ENCODE results near the gene ZNF77.

ZNF77 gene

DNA sequence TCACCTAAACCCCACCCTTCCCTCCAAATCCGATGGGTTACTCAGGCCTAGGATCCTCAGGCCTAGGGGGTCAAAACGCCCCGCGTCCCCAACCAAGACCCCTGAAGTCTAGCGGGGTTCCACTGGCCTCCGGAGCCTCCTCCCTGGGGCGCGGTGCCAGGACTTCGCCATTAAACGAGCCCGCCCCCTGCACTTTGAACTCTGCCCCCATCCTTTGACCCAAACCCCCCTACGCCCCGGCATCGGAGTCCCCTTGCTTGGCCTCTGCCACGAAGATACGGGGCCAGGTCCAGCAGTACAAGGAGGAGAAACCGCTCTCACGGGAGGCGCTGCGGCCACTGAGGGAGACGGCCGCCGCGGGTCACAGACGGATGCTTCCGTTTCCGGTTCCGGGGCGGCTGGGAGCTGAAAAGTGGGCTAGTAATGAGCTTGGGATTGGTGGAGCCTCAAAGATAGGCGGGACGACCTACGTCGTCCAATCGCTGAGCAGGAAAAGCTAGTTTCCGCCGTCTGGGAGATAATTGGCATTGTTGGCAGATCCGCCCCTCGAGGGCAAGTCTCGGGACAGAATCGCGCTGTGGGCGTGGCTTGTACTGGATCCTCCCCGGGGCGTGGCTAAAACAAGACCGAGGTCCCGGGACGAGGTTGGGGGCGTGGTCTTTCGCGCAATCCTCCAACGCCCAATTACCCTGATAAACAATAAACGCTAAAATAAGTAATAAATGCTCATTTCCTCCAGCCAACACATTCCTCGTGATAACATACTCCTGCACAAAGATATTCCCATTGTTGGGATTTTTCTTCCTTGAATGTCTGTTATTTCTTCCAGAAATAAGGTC lies 5.7 kb upstream of the ZNF77 start (continued):
- TF ChIP-seq ZNF274 (IDR thresholded peaks at IDR 0.05; ENCODE audit: low read length) (no peak), ZNF274 (tag by site-specific recombination; IDR thresholded peaks at IDR 0.05; ENCODE audit: borderline replicate concordance) (no peak), TRIM28 (IDR thresholded peaks at IDR 0.05; ENCODE audit: borderline replicate concordance, low read length) (no peak), ZNF223 (tag by site-specific recombination; IDR thresholded peaks at IDR 0.05) (no peak), ZNF555 (tag by site-specific recombination; conservative IDR thresholded peaks at IDR 0.05) (no peak), KLF9 (tag by site-specific recombination; IDR thresholded peaks at IDR 0.05; ENCODE audit: low read depth) (peak; percentile 91), ZNF561 (tag by site-specific recombination; IDR thresholded peaks at IDR 0.05; ENCODE audit: borderline replicate concordance) (peak; percentile 85), KLF16 (tag by site-specific recombination; IDR thresholded peaks at IDR 0.05) (peak; percentile 49; the same call in 1 of the 2 replicates), ZBTB8A (tag by site-specific recombination; IDR thresholded peaks at IDR 0.05) (peak; percentile 13), GLI4 (tag by site-specific recombination; IDR thresholded peaks at IDR 0.05) (peak; percentile 28; the same call in 1 of the 2 replicates), ZNF391 (tag by site-specific recombination; IDR thresholded peaks at IDR 0.05; ENCODE audit: borderline replicate concordance, low read depth) (peak; percentile 65; the same call in 1 of the 2 replicates), ZNF629 (tag by site-specific recombination; IDR thresholded peaks at IDR 0.05) (no peak; the same call in 1 of the 2 replicates), YY1 (tag by site-specific recombination; IDR thresholded peaks at IDR 0.05) (peak; percentile 86), ZNF473 (tag by site-specific recombination; IDR thresholded peaks at IDR 0.05) (no peak), HOXD13 (CRISPR knock-in tag; IDR thresholded peaks at IDR 0.05; ENCODE audit: borderline replicate concordance) (0 out of 2 replicates have a peak, but pooled peaks have one; percentile 68), ZNF623 (tag by site-specific recombination; IDR thresholded peaks at IDR 0.05) (no peak), ZNF585B (tag by site-specific recombination; IDR thresholded peaks at IDR 0.05) (no peak), MZF1 (tag by site-specific recombination; IDR thresholded peaks at IDR 0.05; ENCODE audit: borderline replicate concordance) (no peak), ZNF16 (tag by site-specific recombination; IDR thresholded peaks at IDR 0.05; ENCODE audit: low read depth) (no peak), ZNF404 (tag by site-specific recombination; IDR thresholded peaks at IDR 0.05) (no peak), ZNF174 (tag by site-specific recombination; IDR thresholded peaks at IDR 0.05) (no peak), ZNF114 (tag by site-specific recombination; IDR thresholded peaks at IDR 0.05) (no peak)
- TF ChIP-seq, protein P1, sequence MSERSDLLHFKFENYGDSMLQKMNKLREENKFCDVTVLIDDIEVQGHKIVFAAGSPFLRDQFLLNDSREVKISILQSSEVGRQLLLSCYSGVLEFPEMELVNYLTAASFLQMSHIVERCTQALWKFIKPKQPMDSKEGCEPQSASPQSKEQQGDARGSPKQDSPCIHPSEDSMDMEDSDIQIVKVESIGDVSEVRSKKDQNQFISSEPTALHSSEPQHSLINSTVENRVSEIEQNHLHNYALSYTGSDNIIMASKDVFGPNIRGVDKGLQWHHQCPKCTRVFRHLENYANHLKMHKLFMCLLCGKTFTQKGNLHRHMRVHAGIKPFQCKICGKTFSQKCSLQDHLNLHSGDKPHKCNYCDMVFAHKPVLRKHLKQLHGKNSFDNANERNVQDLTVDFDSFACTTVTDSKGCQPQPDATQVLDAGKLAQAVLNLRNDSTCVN (tag by site-specific recombination; optimal IDR thresholded peaks at IDR 0.05), result peak; percentile 43
- TF ChIP-seq, protein P2, sequence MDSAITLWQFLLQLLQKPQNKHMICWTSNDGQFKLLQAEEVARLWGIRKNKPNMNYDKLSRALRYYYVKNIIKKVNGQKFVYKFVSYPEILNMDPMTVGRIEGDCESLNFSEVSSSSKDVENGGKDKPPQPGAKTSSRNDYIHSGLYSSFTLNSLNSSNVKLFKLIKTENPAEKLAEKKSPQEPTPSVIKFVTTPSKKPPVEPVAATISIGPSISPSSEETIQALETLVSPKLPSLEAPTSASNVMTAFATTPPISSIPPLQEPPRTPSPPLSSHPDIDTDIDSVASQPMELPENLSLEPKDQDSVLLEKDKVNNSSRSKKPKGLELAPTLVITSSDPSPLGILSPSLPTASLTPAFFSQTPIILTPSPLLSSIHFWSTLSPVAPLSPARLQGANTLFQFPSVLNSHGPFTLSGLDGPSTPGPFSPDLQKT (IDR thresholded peaks at IDR 0.05; ENCODE audit: borderline replicate concordance, low read depth, low read length), result peak; percentile 88; the same call in 1 of the 2 replicates
- TF ChIP-seq, protein P3, sequence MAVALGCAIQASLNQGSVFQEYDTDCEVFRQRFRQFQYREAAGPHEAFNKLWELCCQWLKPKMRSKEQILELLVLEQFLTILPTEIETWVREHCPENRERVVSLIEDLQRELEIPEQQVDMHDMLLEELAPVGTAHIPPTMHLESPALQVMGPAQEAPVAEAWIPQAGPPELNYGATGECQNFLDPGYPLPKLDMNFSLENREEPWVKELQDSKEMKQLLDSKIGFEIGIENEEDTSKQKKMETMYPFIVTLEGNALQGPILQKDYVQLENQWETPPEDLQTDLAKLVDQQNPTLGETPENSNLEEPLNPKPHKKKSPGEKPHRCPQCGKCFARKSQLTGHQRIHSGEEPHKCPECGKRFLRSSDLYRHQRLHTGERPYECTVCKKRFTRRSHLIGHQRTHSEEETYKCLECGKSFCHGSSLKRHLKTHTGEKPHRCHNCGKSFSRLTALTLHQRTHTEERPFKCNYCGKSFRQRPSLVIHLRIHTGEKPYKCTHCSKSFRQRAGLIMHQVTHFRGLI (tag by site-specific recombination; IDR thresholded peaks at IDR 0.05), result no peak
- TF ChIP-seq, protein P4, sequence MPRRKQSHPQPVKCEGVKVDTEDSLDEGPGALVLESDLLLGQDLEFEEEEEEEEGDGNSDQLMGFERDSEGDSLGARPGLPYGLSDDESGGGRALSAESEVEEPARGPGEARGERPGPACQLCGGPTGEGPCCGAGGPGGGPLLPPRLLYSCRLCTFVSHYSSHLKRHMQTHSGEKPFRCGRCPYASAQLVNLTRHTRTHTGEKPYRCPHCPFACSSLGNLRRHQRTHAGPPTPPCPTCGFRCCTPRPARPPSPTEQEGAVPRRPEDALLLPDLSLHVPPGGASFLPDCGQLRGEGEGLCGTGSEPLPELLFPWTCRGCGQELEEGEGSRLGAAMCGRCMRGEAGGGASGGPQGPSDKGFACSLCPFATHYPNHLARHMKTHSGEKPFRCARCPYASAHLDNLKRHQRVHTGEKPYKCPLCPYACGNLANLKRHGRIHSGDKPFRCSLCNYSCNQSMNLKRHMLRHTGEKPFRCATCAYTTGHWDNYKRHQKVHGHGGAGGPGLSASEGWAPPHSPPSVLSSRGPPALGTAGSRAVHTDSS (tag by site-specific recombination; IDR thresholded peaks at IDR 0.05), result no peak
- TF ChIP-seq, protein P5, sequence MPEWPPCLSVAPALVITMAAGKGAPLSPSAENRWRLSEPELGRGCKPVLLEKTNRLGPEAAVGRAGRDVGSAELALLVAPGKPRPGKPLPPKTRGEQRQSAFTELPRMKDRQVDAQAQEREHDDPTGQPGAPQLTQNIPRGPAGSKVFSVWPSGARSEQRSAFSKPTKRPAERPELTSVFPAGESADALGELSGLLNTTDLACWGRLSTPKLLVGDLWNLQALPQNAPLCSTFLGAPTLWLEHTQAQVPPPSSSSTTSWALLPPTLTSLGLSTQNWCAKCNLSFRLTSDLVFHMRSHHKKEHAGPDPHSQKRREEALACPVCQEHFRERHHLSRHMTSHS (tag by site-specific recombination; IDR thresholded peaks at IDR 0.05), result no peak
- TF ChIP-seq, protein P6, sequence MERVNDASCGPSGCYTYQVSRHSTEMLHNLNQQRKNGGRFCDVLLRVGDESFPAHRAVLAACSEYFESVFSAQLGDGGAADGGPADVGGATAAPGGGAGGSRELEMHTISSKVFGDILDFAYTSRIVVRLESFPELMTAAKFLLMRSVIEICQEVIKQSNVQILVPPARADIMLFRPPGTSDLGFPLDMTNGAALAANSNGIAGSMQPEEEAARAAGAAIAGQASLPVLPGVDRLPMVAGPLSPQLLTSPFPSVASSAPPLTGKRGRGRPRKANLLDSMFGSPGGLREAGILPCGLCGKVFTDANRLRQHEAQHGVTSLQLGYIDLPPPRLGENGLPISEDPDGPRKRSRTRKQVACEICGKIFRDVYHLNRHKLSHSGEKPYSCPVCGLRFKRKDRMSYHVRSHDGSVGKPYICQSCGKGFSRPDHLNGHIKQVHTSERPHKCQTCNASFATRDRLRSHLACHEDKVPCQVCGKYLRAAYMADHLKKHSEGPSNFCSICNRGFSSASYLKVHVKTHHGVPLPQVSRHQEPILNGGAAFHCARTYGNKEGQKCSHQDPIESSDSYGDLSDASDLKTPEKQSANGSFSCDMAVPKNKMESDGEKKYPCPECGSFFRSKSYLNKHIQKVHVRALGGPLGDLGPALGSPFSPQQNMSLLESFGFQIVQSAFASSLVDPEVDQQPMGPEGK (tag by site-specific recombination; IDR thresholded peaks at IDR 0.05), result peak; percentile 72
- TF ChIP-seq, protein P7, sequence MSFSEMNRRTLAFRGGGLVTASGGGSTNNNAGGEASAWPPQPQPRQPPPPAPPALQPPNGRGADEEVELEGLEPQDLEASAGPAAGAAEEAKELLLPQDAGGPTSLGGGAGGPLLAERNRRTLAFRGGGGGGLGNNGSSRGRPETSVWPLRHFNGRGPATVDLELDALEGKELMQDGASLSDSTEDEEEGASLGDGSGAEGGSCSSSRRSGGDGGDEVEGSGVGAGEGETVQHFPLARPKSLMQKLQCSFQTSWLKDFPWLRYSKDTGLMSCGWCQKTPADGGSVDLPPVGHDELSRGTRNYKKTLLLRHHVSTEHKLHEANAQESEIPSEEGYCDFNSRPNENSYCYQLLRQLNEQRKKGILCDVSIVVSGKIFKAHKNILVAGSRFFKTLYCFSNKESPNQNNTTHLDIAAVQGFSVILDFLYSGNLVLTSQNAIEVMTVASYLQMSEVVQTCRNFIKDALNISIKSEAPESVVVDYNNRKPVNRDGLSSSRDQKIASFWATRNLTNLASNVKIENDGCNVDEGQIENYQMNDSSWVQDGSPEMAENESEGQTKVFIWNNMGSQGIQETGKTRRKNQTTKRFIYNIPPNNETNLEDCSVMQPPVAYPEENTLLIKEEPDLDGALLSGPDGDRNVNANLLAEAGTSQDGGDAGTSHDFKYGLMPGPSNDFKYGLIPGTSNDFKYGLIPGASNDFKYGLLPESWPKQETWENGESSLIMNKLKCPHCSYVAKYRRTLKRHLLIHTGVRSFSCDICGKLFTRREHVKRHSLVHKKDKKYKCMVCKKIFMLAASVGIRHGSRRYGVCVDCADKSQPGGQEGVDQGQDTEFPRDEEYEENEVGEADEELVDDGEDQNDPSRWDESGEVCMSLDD (tag by site-specific recombination; IDR thresholded peaks at IDR 0.05), result peak; percentile 78

Data from HEK293 (cell line).